Measurements from ENCODE around the gene TMEM187. TPM values are rescaled to one million over a fixed set of nuclear protein-coding genes. Genes with fewer than 3 reads are reported as not detected.

TMEM187 gene
- total and polyA plus RNA-seq, 2 donors (not counting 3 experiments of a cell fraction or from before 2014, with no cell fraction given) = 2.6 to 15.7 TPM

DNA sequence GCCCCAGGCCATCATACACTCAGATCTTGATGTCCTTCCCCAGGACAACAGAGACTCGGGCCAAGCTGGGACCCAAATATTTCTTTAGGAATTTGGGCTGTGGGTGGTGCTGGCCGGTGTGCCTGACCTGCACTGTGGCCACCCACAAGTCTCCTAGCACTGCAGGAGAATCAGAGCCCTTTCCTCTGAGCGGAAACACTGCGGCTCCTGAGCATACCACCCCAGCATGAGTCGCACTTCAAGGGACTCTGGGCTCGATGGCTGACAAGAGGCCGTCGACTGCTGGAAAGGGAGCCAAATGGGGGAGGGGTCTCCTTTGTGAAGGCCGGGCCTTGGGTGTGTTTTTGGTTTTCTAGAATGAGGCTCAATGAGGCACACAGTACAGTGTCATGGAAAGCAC is 60.1 kb downstream of the TMEM187 start:
- DNase-seq (ENCODE audit: low read depth, low spot score) (no peak), FAIRE-seq (no peak)
- intact Hi-C loops (cut with micrococcal nuclease) = no loop called here
- peaks cover 11% of the 10 kb centered on the region for H3K79me2 ChIP-seq (ENCODE audit: control insufficient read depth, insufficient read depth, low read length)
- H3K27me3 ChIP-seq (ENCODE audit: control insufficient read depth in 2 of 2, insufficient read depth in 2 of 2, low read length in 2 of 2) = no peaks in the 10 kb centered on the region
- H3K27ac ChIP-seq (ENCODE audit: insufficient read depth, low read depth, low read length) = no peak overlapping the region
- POLR2A ChIA-PET = no interaction called here
- no peak overlapping the region for H2AFZ ChIP-seq (ENCODE audit: low read depth, low read length)
- H3K36me3 ChIP-seq (ENCODE audit: control insufficient read depth in 2 of 2, extremely low read depth in 1 of 2, insufficient read depth in 2 of 2, low read length in 2 of 2) = peaks cover 0 to 23% of the 10 kb centered on the region in 2 experiments
- H4K20me1 ChIP-seq (replicated peaks; ENCODE audit: control insufficient read depth, extremely low read depth, insufficient read depth, low read length) = no peaks in the 10 kb centered on the region
- H3K9ac ChIP-seq (replicated peaks; ENCODE audit: extremely low read depth, insufficient read depth, low read length) = no peak overlapping the region
- no peak overlapping the region for H3K4me2 ChIP-seq (ENCODE audit: insufficient read depth, low read length)
- H3K4me1 ChIP-seq (ENCODE audit: control insufficient read depth, extremely low read depth, insufficient read depth, low read length) = no peaks in the 10 kb centered on the region
- H3K9me1 ChIP-seq (replicated peaks; ENCODE audit: control insufficient read depth, extremely low read depth, insufficient read depth, low read length) = no peaks in the 10 kb centered on the region
- dilution Hi-C loops (cut with MboI; ENCODE audit: extremely low pct_ligation_motif_present, low sequenced_read_pairs) = no loop called here
- no peaks in the 10 kb centered on the region for H3K9me3 ChIP-seq (replicated peaks; ENCODE audit: control insufficient read depth, insufficient read depth, low read length)
- TF ChIP-seq JUN (IDR thresholded peaks at IDR 0.05; ENCODE audit: borderline replicate concordance, insufficient read depth, insufficient read length, low read depth) (no peak), FOS (IDR thresholded peaks at IDR 0.05; ENCODE audit: borderline replicate concordance, insufficient read depth, low read length) (no peak), POLR2A (IDR thresholded peaks at IDR 0.05; ENCODE audit: low read depth, low read length) (no peak), MAX (IDR thresholded peaks at IDR 0.05; ENCODE audit: insufficient read depth, insufficient read length) (no peak), MYC (IDR thresholded peaks at IDR 0.05; ENCODE audit: low read depth, low read length) (no peak), GATA2 (IDR thresholded peaks at IDR 0.05; ENCODE audit: insufficient read depth, insufficient read length, low read depth, low read length) (no peak), POLR2AphosphoS5 (IDR thresholded peaks at IDR 0.05; ENCODE audit: insufficient read depth, low read depth, low read length) (no peak)
- TF ChIP-seq, protein P1, sequence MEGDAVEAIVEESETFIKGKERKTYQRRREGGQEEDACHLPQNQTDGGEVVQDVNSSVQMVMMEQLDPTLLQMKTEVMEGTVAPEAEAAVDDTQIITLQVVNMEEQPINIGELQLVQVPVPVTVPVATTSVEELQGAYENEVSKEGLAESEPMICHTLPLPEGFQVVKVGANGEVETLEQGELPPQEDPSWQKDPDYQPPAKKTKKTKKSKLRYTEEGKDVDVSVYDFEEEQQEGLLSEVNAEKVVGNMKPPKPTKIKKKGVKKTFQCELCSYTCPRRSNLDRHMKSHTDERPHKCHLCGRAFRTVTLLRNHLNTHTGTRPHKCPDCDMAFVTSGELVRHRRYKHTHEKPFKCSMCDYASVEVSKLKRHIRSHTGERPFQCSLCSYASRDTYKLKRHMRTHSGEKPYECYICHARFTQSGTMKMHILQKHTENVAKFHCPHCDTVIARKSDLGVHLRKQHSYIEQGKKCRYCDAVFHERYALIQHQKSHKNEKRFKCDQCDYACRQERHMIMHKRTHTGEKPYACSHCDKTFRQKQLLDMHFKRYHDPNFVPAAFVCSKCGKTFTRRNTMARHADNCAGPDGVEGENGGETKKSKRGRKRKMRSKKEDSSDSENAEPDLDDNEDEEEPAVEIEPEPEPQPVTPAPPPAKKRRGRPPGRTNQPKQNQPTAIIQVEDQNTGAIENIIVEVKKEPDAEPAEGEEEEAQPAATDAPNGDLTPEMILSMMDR (IDR thresholded peaks at IDR 0.05; ENCODE audit: extremely low read depth in 1 of 2, insufficient read depth in 1 of 2, low read depth in 1 of 2, low read length in 2 of 2) = no peak
- no peak overlapping the region for H3K4me3 ChIP-seq (replicated peaks in 1 of 3; ENCODE audit: insufficient read depth in 1 of 3, low read depth in 1 of 3, low read length in 3 of 3)
- CTCF ChIA-PET = no interaction called here
- BruUV-seq (replicated peaks) = no TSS peak

MicroRNA genes within 50 kb of the gene (microRNA counts, 767-probe panel; counts per million panel counts)
- microRNA hsa-miR-718 = 723 counts per million, percentile 96 among the panel's probes with 10 or more counts

Small RNA genes within 50 kb of the gene (microRNA-seq; reads per million reads assigned to microRNA genes)
- not detected for gene MIR3202-1 (ENCODE audit: borderline number of aligned reads, borderline replicate concordance)
- gene MIR3202-2 (ENCODE audit: borderline number of aligned reads, borderline replicate concordance) = not detected
- gene MIR718 (ENCODE audit: borderline number of aligned reads, borderline replicate concordance) = not detected

Small RNA genes within 50 kb of the gene (small RNA-seq; reads per million reads assigned to genes)
- not detected for gene MIR3202-1 (ENCODE audit: insufficient read depth, insufficient read length, low read depth, low replicate concordance)

Other genes with a start within 250 kb of the TMEM187 start
- 198 and 203 TPM in 2 replicates for gene BCAP31, start 248.4 kb upstream of the TMEM187 start, total RNA-seq
- gene BCAP31, start 248.4 kb upstream of the TMEM187 start, polyA plus RNA-seq = 169 and 220 TPM in 2 replicates
- 12.9 and 14.3 TPM in 2 replicates for gene ABCD1, start 247.9 kb upstream of the TMEM187 start, total RNA-seq
- gene ABCD1, start 247.9 kb upstream of the TMEM187 start, polyA plus RNA-seq = 9.1 and 11.3 TPM in 2 replicates
- gene PLXNB3, start 208.5 kb upstream of the TMEM187 start, total RNA-seq = 29.7 and 31.4 TPM in 2 replicates
- 19.0 and 27.1 TPM in 2 replicates for gene PLXNB3, start 208.5 kb upstream of the TMEM187 start, polyA plus RNA-seq
- gene SRPK3, start 191.7 kb upstream of the TMEM187 start, total RNA-seq = 0.18 and 0.40 TPM in 2 replicates
- 0.25 and 0.29 TPM in 2 replicates for gene SRPK3, start 191.7 kb upstream of the TMEM187 start, polyA plus RNA-seq
- 57.7 and 60.7 TPM in 2 replicates for gene IDH3G, start 178.4 kb upstream of the TMEM187 start, total RNA-seq
- gene IDH3G, start 178.4 kb upstream of the TMEM187 start, polyA plus RNA-seq = 116 and 128 TPM in 2 replicates
- gene SSR4, start 178.1 kb upstream of the TMEM187 start, total RNA-seq = 235 and 242 TPM in 2 replicates
- 732 and 1,321 TPM in 2 replicates for gene SSR4, start 178.1 kb upstream of the TMEM187 start, polyA plus RNA-seq
- 0.09 TPM in 2 replicates for gene PDZD4, start 142.2 kb upstream of the TMEM187 start, total RNA-seq
- gene PDZD4, start 142.2 kb upstream of the TMEM187 start, polyA plus RNA-seq = 0.07 and 0.08 TPM in 2 replicates
- not detected in 2 replicates for gene L1CAM, start 86.6 kb upstream of the TMEM187 start, total RNA-seq
- 0.01 and 0.02 TPM in 2 replicates for gene L1CAM, start 86.6 kb upstream of the TMEM187 start, polyA plus RNA-seq
- gene AVPR2, start 68.1 kb upstream of the TMEM187 start, total RNA-seq = not detected in 2 replicates
- not detected in 2 replicates for gene AVPR2, start 68.1 kb upstream of the TMEM187 start, polyA plus RNA-seq
- 31.9 and 33.3 TPM in 2 replicates for gene ARHGAP4, start 46.5 kb upstream of the TMEM187 start, total RNA-seq
- gene ARHGAP4, start 46.5 kb upstream of the TMEM187 start, polyA plus RNA-seq = 20.9 and 24.5 TPM in 2 replicates
- gene NAA10, start 37.7 kb upstream of the TMEM187 start, total RNA-seq = 143 and 144 TPM in 2 replicates
- gene NAA10, start 37.7 kb upstream of the TMEM187 start, polyA plus RNA-seq = 141 and 169 TPM in 2 replicates
- 6.2 and 8.0 TPM in 2 replicates for gene RENBP, start 28.1 kb upstream of the TMEM187 start, total RNA-seq
- 16.0 and 16.2 TPM in 2 replicates for gene RENBP, start 28.1 kb upstream of the TMEM187 start, polyA plus RNA-seq
- 80.9 and 85.9 TPM in 2 replicates for gene HCFC1, start 936 bp upstream of the TMEM187 start, total RNA-seq
- 14.6 and 15.9 TPM in 2 replicates for gene HCFC1, start 936 bp upstream of the TMEM187 start, polyA plus RNA-seq
- 136 and 138 TPM in 2 replicates for gene IRAK1, start 47.1 kb downstream of the TMEM187 start, total RNA-seq
- gene IRAK1, start 47.1 kb downstream of the TMEM187 start, polyA plus RNA-seq = 63.6 and 74.7 TPM in 2 replicates
- 40.9 and 45.3 TPM in 2 replicates for gene MECP2, start 125.0 kb downstream of the TMEM187 start, total RNA-seq
- 7.7 and 9.0 TPM in 2 replicates for gene MECP2, start 125.0 kb downstream of the TMEM187 start, polyA plus RNA-seq
- not detected in 2 replicates for gene OPN1LW, start 171.5 kb downstream of the TMEM187 start, total RNA-seq
- gene OPN1LW, start 171.5 kb downstream of the TMEM187 start, polyA plus RNA-seq = not detected in 2 replicates
- gene OPN1MW, start 209.8 kb downstream of the TMEM187 start, total RNA-seq = not detected in 2 replicates
- gene OPN1MW, start 209.8 kb downstream of the TMEM187 start, polyA plus RNA-seq = 0.10 TPM in 1 of 2 replicates, not detected in the other
- not detected in 2 replicates for gene OPN1MW2, start 247.0 kb downstream of the TMEM187 start, total RNA-seq
- gene OPN1MW2, start 247.0 kb downstream of the TMEM187 start, polyA plus RNA-seq = not detected in 2 replicates

Data from endothelial cell of umbilical vein (primary cell).